NT2/D1 (cell line): Measurements from ENCODE around the gene AGPAT4.

Source experiments
- SUZ12 ChIP-seq: IDR thresholded peaks from 2 replicates; pipeline ENCODE4 v1.6.1; 2011; ENCODE audit not compliant: insufficient read length, insufficient read depth; ENCODE audit errors: extremely low read depth
- YY1 ChIP-seq: IDR thresholded peaks from 2 replicates; pipeline ENCODE4 v1.6.1; 2011; ENCODE audit not compliant: insufficient read length, insufficient read depth
- ZNF274 ChIP-seq: IDR thresholded peaks from 2 replicates; pipeline ENCODE4 v1.6.1; 2011; ENCODE audit warnings: mild to moderate bottlenecking, low read depth, low read length

GRCh38 chr6:161192636-161193411 lies 81.0 kb downstream of the AGPAT4 start:
- TF ChIP-seq ZNF274 (no peak), YY1 (no peak), SUZ12 (no peak)
